Measurements from ENCODE around the gene PRPSAP2. TPM values are rescaled to one million over a fixed set of nuclear protein-coding genes. Genes with fewer than 3 reads are reported as not detected.
"Not testable (repeated sequence)": the region's sequence is repeated elsewhere in the genome, so short reads cannot be mapped to it uniquely, and the experiment has no call there.

PRPSAP2 gene
- total RNA-seq, 1 experiment from 2014 or later, result 48.3 TPM

GRCh38 chr17:18888766-18889290 lies 30.9 kb downstream of the PRPSAP2 start:
- no peak for DNase-seq (ENCODE audit: low spot score)

- DNase-seq (ENCODE audit: low spot score), result no peak
Measured at GRCh38 chr17:18889658-18890057, 31.7 kb downstream of the PRPSAP2 start.

DNA sequence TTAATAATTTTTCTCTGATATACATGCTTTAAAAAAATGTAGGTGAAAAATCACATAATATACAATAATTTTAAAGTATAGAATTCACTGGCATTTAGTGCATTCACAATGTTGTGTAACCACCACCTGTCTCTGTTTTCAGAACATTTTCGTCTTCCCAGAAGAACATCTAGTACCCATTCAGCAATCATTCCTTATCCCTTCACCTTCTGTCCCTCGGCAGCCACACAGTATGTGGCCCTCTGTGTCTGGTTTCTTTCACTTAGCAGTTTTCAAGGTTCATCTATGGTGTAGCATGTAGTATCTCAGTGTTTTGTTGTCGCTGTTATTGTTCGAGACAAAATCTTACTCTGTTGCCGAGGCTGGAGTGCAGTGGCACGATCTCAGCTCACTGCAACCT lies 33.6 kb downstream of the PRPSAP2 start:
- DNase-seq (ENCODE audit: low spot score), result no peak

DNA sequence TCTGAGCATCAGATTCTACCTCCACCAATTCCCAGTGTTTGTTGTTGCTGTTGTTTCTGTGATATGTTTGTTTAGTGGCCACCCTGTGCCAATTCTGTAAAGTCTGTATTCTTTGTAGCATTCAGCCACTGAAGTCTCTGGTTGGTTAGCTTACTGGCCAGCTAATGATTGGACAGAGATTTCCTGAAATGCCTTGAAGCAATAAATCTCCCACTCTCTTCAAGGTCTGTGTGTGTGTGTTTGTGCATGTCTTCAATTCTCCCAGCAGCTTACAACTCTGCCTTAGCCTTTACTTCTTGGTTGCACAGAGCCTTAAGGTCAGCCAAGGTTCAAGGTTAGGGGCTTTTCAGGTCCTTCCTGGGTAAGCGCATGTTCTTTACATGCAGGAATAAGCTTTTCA lies 38.2 kb downstream of the PRPSAP2 start:
- DNase-seq (ENCODE audit: low spot score), result no peak

GRCh38 chr17:18896947-18897346 lies 39.0 kb downstream of the PRPSAP2 start:
- no peak for DNase-seq (ENCODE audit: low spot score)

DNA sequence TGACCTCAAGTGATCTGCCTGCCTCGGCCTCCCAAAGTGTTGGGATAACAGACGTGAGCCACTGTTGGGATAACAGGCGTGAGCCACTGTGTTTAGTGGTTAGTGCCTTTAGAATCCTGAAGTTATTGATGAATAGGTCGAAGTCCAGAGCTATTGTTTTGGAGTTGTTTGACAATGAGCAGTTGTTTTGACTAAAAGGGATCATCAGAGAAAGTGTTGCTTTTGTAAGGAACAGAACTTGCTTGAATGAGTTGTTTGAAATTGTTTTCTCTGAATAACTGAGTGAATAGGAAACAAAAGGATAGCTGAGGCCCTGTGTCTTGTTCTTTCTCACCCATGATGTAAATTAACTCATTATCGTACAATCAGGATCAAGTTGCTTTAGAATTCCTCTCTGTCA lies 46.6 kb downstream of the PRPSAP2 start:
- DNase-seq (ENCODE audit: low spot score), result no peak

DNA sequence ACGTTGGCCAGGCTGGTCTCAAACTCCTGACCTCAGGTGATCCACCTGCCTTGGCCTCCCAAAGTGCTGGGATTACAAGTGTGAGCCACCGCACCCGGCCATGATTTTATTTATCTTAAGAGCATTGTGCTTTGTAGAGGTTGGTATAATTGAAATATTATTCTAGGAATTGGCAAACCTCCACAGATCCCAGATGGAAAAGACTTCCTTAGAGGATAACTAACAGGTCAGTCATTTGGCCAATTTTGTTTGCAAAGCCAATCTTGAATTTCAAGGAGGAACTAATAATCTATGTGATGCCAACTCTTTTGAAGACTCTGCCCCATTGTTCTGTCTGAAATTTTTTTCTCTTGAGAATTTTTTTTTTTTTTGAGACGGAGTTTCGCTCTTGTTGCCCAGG lies 47.3 kb downstream of the PRPSAP2 start:
- DNase-seq (ENCODE audit: low spot score), result no peak

- DNase-seq (ENCODE audit: low spot score), result no peak
Measured at GRCh38 chr17:18910326-18910725, 52.4 kb downstream of the PRPSAP2 start.

DNA sequence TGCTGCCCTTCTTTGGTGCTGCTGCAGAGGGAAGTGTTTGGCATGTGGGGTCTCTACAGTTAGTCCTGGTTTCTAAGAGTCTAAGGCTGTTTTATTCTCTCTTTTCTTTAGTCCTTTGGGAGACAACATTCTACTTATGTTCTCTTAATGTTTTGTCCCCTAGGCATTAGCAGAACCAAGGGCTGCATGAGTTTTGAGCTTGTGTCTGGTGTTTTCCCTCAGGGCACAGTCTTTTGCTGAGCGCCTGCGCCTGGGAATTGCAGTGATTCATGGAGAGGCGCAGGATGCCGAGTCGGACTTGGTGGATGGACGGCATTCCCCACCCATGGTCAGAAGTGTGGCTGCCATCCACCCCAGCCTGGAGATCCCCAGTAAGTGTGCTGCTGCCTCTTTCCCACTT lies 53.0 kb downstream of the PRPSAP2 start:
- no peak for DNase-seq (ENCODE audit: low spot score)

- no peak for DNase-seq (ENCODE audit: low spot score)
Measured at GRCh38 chr17:18916816-18917500, 59.0 kb downstream of the PRPSAP2 start.

GRCh38 chr17:18917506-18918032 lies 59.6 kb downstream of the PRPSAP2 start:
- DNase-seq (ENCODE audit: low spot score), result no peak

- DNase-seq (ENCODE audit: low spot score), result no peak
Measured at GRCh38 chr17:18919963-18920362, 62.0 kb downstream of the PRPSAP2 start.

DNA sequence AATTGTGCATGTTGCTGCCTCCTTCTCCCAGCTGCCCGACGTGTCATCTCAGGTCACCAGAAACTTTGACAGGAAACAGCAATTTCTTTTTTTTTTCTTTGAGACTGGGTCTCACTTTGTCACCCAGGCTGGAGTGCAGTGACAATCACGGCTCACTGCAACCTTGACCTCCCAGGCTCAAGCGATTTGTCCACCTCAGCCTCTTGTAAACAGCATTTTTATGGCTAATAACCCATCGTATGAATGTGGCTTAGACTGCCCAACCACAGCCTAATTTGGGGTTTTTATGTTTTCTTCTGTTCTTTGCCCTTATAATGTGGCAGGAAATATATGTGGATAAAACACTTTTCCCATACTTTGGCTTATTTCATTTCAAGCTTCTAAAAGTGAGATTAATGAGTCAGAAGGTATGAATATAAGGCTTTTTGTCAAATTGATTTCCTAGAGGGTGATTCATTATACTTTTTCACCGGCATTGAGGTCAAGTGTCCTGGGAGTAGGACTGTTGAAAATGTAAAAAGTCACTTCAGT lies 63.0 kb downstream of the PRPSAP2 start:
- DNase-seq (ENCODE audit: low spot score), result no peak

DNA sequence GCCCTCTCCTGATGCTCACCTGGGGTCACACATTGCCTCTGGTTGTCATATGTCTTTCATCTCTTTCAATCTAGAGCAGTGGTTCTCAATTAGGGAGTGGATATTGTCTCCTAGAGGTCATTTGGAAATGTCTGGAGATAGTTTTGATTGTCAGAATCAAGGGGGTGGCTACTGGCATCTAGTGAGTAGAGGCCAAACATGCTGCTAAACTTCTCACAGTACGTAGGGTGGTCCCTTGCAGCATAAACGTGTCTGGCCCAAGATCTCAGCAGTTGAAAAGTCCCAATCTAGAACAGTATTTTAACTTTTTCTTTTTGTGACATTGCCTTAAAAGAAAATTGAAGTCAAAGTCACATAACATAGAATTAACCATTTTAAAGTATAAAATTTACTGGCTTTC lies 63.6 kb downstream of the PRPSAP2 start:
- DNase-seq (ENCODE audit: low spot score), result no peak

DNA sequence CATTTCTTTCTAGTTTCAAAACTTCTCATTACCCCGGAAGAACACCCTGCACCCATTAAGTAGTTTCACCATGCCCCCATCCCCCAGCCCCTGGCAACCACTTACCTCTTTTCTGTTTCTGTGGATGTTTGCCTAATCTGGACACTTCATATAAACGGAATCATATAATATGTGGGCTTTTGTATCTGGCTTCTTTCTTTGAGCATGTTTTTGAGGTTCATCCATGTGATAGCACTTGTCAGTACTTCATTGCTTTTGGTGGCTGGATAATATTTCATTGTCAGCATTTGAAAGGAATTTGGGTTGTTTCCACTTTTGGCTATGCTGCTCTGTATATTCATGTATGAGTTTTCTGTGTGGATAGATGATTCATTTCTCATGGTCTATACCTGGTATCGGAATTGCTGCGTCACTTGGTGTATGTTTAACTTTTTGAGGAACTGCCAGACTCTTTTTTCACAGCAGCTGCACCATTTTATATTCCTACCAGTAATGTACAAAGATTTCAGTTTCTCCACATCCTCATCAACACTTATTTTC lies 64.1 kb downstream of the PRPSAP2 start:
- no peak for DNase-seq (ENCODE audit: low spot score)

DNA sequence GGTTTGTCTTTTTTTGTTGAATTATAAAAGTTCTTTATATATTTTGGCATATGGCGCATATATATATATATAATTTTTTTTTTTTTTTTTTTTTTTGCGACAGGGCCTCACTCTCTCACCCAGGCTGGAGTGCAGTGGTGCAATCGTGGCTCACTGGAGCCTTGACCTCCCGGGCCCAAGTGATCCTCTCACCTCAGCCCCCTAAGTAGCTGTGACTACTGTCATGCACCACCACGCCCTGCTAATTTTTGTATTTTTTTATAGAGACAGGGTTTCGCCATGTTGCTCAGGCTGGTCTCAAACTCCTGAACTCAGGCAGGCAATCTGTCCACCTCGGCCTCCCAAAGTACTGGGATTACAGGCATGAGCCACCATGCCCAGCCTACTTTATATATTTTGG lies 64.7 kb downstream of the PRPSAP2 start:
- DNase-seq (ENCODE audit: low spot score), result not testable (repeated sequence)

DNA sequence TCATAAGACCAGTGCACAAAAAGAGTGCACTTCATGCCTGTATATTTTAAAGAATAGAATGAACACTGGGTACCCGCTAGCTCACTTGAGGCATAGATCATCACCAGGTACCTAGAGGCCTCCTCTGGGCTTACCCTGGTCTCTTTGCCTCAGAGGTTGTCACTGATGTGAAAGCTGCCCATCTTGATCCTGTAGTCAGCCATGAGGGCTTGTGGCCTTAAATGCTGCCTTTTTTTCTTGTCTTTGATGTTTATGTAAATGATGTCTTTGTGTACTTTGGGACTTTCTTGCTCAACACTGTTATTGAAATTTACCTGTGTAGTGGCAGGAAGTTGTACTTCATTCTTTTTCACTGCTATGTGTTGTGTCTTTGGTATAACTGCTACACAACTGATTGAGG lies 67.3 kb downstream of the PRPSAP2 start:
- no peak for DNase-seq (ENCODE audit: low spot score)

GRCh38 chr17:18928628-18929125 lies 70.7 kb downstream of the PRPSAP2 start:
- DNase-seq (ENCODE audit: low spot score), result no peak

- no peak for DNase-seq (ENCODE audit: low spot score)
Measured at GRCh38 chr17:18932360-18933055, 74.6 kb downstream of the PRPSAP2 start.

- DNase-seq (ENCODE audit: low spot score), result no peak
Measured at GRCh38 chr17:18933102-18934058, 75.4 kb downstream of the PRPSAP2 start.

Measured in H4 (cell line).